Epithelial cell of esophagus (primary cell): ENCODE results near the gene FCHSD2.

Experiments
- DNase-seq: peaks from one replicate; pipeline ENCODE4 v3.0.0; 2010; ENCODE audit warnings: low read depth
- H3K4me3 ChIP-seq: 2 replicates; pipeline ENCODE4 v1.5.1; 2011; ENCODE audit warnings: mild to moderate bottlenecking, low read length, control low read depth
- CTCF ChIP-seq: IDR thresholded peaks from 2 replicates; pipeline ENCODE4 v1.5.1; 2011; ENCODE audit warnings: low read depth, mild to moderate bottlenecking, low read length, control low read depth, inconsistent platforms; ENCODE audit not compliant: insufficient read depth; ENCODE audit errors: missing control alignments

The FCHSD2 gene

GRCh38 chr11:73100578-73100977, 41.5 kb downstream of the FCHSD2 start:
- TF ChIP-seq CTCF: no peak
- H3K4me3 ChIP-seq: no peak overlapping the region
- DNase-seq: no peak

GRCh38 chr11:73099512-73100266, 42.4 kb downstream of the FCHSD2 start:
- DNase-seq: no peak
- TF ChIP-seq CTCF: no peak

GRCh38 chr11:73095613-73096012, 46.5 kb downstream of the FCHSD2 start:
- no peak overlapping the region for H3K4me3 ChIP-seq
- no peak for TF ChIP-seq CTCF
- no peak for DNase-seq

More at GRCh38 chr11:73099512-73100266, 42.4 kb downstream of the FCHSD2 start:
- no peak overlapping the region for H3K4me3 ChIP-seq

- TF ChIP-seq CTCF: no peak
- no peak overlapping the region for H3K4me3 ChIP-seq
- peak; percentile 10 for DNase-seq
Measured at GRCh38 chr11:73091521-73092305, 50.4 kb downstream of the FCHSD2 start.

- no peak overlapping the region for H3K4me3 ChIP-seq
- peak; percentile 66 for DNase-seq
- no peak for TF ChIP-seq CTCF
Measured at GRCh38 chr11:73087730-73088129, 54.4 kb downstream of the FCHSD2 start.

GRCh38 chr11:73085189-73085875, 56.8 kb downstream of the FCHSD2 start:
- H3K4me3 ChIP-seq: no peak overlapping the region
- no peak for TF ChIP-seq CTCF

More at GRCh38 chr11:73085189-73085875, 56.8 kb downstream of the FCHSD2 start:
- DNase-seq: peak; percentile 56
